ENCODE data around the gene OMA1. TPM values are rescaled to one million over a fixed set of nuclear protein-coding genes. Genes with fewer than 3 reads are reported as not detected.
"Not testable (repeated sequence)": the region's sequence is repeated elsewhere in the genome, so short reads cannot be mapped to it uniquely, and the experiment has no call there.

Gene OMA1
- total and polyA plus RNA-seq, 2 of the 4 experiments (the other 2 are of a cell fraction), result 5.9 to 6.4 TPM

GRCh38 chr1:58488914-58489313 lies 57.6 kb downstream of the OMA1 start:
- H3K56ac ChIP-seq (ENCODE audit: extremely low read depth, insufficient read depth, low read length); H3K9me1 ChIP-seq (ENCODE audit: insufficient read depth, low read length); H3K14ac ChIP-seq (replicated peaks; ENCODE audit: low read depth, low read length); H3K4me1 ChIP-seq (ENCODE audit: control insufficient read depth, insufficient read depth, low read length); H3K4ac ChIP-seq (ENCODE audit: low read depth, low read length); H3K27ac ChIP-seq (ENCODE audit: insufficient read depth, low read length); BruUV-seq (replicated peaks); in situ Hi-C loops (cut with MboI; ENCODE audit: low sequenced_read_pairs); DNase-seq; H3K9ac ChIP-seq (ENCODE audit: low read depth, low read length); H3K18ac ChIP-seq (ENCODE audit: low read depth, low read length); H2BK120ac ChIP-seq (ENCODE audit: low read depth, low read length); H3K79me1 ChIP-seq (ENCODE audit: low read depth in 1 of 2, low read length in 2 of 2); intact Hi-C loops (cut with micrococcal nuclease); ATAC-seq (ENCODE audit: low read depth); H4K8ac ChIP-seq (ENCODE audit: low read depth in 2 of 2, low read length in 2 of 2); POLR2A ChIA-PET (ENCODE audit: unreplicated experiment); H3K4me3 ChIP-seq (ENCODE audit: insufficient read depth, low read depth, low read length); H4K20me1 ChIP-seq (ENCODE audit: insufficient read depth, low read length); H2AFZ ChIP-seq (replicated peaks; ENCODE audit: low read length, poor library complexity); H3K9me3 ChIP-seq (ENCODE audit: control insufficient read depth, insufficient read depth, low read length); H2BK5ac ChIP-seq (ENCODE audit: low read depth, low read length, poor library complexity, severe bottlenecking); H2AK9ac ChIP-seq (replicated peaks; ENCODE audit: low read depth, low read length, poor library complexity); H2AK5ac ChIP-seq (ENCODE audit: low read depth, low read length); H4K5ac ChIP-seq (ENCODE audit: low read depth, low read length); H3K27me3 ChIP-seq (ENCODE audit: control insufficient read depth, insufficient read depth, low read length); H3K36me3 ChIP-seq (ENCODE audit: control insufficient read depth, insufficient read depth, low read length); H2BK20ac ChIP-seq (ENCODE audit: low read depth, low read length); H3K4me2 ChIP-seq (ENCODE audit: low read depth, low read length); dilution Hi-C loops (cut with HindIII; ENCODE audit: low sequenced_read_pairs, unreplicated experiment); CTCF ChIA-PET; H3K23ac ChIP-seq (ENCODE audit: low read depth, low read length); H4K91ac ChIP-seq (ENCODE audit: insufficient read depth, low read depth, low read length); H2BK15ac ChIP-seq (ENCODE audit: low read depth, low read length): not testable (repeated sequence)
- WGBS, 2 experiments (ENCODE audit: extremely low coverage in 2 of 2, insufficient read length in 1 of 2), result 96% methylated on average over 12 of the region's 18 CpGs; no CpG with 5 or more reads in 1 of the 2 experiments

Data from IMR-90 (cell line).